HG03432 (cell line): ENCODE measurements around the gene SFTPA2.
"Not testable (repeated sequence)": the region's sequence is repeated elsewhere in the genome, so short reads cannot be mapped to it uniquely, and the experiment has no call there.

Experiments used
- ATAC-seq: cut with Tn5 transposase; IDR thresholded peaks from one replicate; pipeline ENCODE4 v1.9.1; 2021; ENCODE audit warnings: mild to moderate bottlenecking, moderate library complexity; ENCODE audit not compliant: unreplicated experiment

SFTPA2 gene

DNA sequence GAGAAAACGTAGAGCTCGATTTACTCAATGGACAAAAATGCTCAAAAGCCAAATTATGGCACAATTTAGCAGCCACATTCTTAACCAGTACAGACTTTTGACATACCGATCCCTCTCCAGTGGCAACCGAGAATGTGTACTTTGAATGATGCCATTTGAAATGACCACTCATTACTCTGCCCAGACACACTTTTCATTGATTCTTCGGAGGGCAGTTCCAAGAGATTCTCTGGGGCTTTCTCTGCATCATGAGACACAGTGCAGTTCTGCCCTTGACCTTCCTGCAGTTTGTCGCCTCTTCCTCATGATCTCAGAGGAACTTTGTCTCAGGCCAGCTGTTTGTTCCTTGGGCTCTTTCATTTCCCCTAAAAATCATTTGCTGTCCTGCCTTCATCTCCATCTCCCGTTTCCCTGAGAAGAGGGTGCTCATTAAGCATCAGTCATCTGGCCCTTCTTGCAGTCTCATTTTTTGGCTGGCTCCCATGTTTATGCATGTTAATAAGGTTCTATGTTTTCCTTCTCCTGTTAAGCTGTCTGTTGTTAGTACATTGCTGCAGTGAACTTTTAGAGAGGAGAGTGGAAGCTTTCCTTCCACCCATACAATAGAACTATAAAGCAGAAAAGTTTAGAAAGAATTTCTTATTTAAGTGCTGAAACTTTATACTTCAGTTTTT is 43.5 kb downstream of the SFTPA2 start:
- ATAC-seq: not testable (repeated sequence)

GRCh38 chr10:79511891-79512583 is 48.2 kb downstream of the SFTPA2 start, which contains the start of gene EIF5AL1:
Gene EIF5AL1, plus strand, starts transcription at chr10:79512533. Its CDS starts 117 bp downstream, at chr10:79512650.
- ATAC-seq: not testable (repeated sequence)

- ATAC-seq: not testable (repeated sequence)
Observed at GRCh38 chr10:79509934-79510508, 50.2 kb downstream of the SFTPA2 start.

DNA sequence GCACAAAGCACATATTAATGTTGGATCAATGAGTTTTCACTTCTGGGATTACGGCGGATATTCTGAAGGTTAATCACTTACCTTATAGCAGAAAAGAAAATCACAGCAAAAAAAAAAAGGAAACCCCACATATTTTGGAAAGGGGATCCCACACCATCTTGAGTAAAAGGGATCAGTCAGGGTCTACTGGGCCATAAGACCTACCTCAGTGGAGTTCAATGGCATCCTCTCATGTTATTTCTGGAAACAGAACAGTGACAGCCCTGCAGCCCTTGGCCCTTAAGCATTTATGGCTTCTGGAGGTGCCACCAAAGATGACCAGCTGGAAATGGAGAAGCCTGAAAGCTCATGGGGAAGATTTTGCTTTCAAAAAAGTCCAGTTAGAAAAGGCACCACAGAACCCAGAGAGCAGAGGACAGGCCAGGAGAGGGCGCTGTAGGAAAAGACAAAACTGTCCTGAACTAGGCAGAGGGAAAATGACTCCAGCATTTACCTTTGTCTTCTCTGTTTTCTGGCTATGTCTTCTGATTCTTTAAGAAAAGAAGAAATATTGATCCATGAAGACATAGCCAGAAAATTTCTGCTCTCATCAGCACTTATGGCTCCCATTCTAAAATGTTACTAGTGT is 50.8 kb downstream of the SFTPA2 start:
- peak; percentile 52 for ATAC-seq

- ATAC-seq: not testable (repeated sequence)
Observed at GRCh38 chr10:79508245-79508644, 52.0 kb downstream of the SFTPA2 start.

DNA sequence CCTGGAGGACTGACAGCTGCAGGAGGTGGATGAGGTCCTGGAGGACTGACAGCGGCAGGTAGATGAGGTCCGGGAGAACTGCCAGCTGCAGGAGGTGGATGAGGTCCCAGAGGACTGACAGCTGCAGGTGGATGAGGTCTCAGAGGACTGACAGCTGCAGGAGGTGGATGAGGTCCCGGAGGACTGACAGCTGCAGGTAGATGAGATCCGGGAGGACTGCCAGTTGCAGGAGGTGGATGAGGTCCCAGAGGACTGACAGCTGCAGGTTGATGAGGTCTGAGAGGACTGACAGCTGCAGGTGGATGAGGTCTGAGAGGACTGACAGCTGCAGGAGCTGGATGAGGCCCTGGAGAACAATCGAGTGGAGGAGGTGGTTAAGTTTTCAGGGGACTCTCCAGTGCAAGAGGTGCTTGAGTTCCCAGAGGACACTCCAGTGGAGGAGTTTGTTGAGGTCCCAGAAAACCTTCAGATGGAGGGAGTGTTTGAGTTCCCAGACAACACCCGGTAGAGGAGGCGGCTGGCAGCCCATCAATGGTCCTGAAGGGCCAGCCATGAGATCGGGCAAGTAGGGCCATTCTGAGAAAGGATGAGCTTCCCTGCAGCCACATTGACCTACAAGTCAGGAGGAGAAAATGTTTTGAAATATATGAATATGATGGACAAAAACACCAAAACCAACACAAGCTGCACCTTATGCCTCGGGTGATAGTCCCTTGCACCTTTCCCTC is 52.6 kb downstream of the SFTPA2 start:
- ATAC-seq: no peak
